Ishikawa (cell line): ENCODE data around the gene RNU6-9.

Source experiments
- CEBPB ChIP-seq: IDR thresholded peaks from 2 replicates; pipeline ENCODE4 v1.6.1; 2012
- MAX ChIP-seq: IDR thresholded peaks from 2 replicates; pipeline ENCODE4 v1.6.1; 2012
- REST ChIP-seq: IDR thresholded peaks from 2 replicates; pipeline ENCODE4 v1.6.1; 2012; ENCODE audit warnings: low read depth, mild to moderate bottlenecking
- YY1 ChIP-seq: IDR thresholded peaks from 2 replicates; pipeline ENCODE4 v1.6.1; 2012; ENCODE audit warnings: low read depth
- ZBTB7A ChIP-seq: IDR thresholded peaks from 2 replicates; pipeline ENCODE4 v1.6.1; 2012; ENCODE audit warnings: low read depth

DNA sequence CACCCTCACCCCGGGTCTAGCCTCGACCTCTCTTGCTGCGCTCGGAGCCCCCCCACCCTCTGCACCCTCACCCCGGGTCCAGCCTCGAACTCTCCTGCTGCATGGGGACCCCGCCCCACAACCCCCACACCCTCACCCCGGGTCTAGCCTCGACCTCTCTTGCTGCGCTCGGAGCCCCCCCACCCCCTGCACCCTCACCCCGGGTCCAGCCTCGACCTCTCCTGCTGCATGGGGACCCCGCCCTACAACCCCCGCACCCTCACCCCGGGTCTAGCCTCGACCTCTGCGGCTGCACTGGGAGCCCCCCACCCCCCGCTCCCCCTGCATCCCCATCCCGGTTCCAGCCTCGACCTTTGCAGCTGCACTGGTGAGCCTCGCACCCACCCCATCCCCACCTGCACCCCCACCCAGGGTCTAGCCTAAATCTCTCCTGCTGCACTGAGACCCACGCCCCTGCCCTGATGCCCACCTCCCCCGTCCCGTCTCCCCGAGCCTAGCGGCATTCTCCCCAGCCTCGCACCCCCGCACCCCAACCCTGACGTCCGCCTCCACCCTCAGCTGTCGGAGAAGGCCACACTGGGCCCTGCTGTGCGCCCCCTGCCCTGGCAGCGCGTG, 32.0 kb upstream of the RNU6-9 start:
- TF ChIP-seq REST (no peak), CEBPB (no peak), YY1 (no peak), ZBTB7A (peak; percentile 29), MAX (no peak)
